Mucosa of stomach (tissue), 1 donor: ENCODE measurements around the gene SMOC2.

Experiments
- H3K27me3 ChIP-seq: one replicate; pipeline ENCODE4 v1.7.0; 2013; ENCODE audit warnings: mild to moderate bottlenecking, low read length; ENCODE audit not compliant: control insufficient read depth, insufficient read depth
- H3K36me3 ChIP-seq: one replicate; pipeline ENCODE4 v1.7.0; 2013; ENCODE audit warnings: low read length; ENCODE audit not compliant: control insufficient read depth, insufficient read depth
- H3K4me1 ChIP-seq: one replicate; pipeline ENCODE4 v1.7.0; 2013; ENCODE audit warnings: mild to moderate bottlenecking, low read length; ENCODE audit not compliant: control insufficient read depth, insufficient read depth
- H3K4me3 ChIP-seq: one replicate; pipeline ENCODE4 v1.7.0; 2013; ENCODE audit warnings: low read length
- H3K9ac ChIP-seq: one replicate; pipeline ENCODE4 v1.7.0; 2013; ENCODE audit warnings: mild to moderate bottlenecking, low read length, moderate library complexity
- H3K9me3 ChIP-seq: one replicate; pipeline ENCODE4 v1.7.0; 2013; ENCODE audit warnings: mild to moderate bottlenecking, low read length, moderate library complexity; ENCODE audit not compliant: control insufficient read depth
- donor health status: Pancreatic carcinoma.

The SMOC2 gene

DNA sequence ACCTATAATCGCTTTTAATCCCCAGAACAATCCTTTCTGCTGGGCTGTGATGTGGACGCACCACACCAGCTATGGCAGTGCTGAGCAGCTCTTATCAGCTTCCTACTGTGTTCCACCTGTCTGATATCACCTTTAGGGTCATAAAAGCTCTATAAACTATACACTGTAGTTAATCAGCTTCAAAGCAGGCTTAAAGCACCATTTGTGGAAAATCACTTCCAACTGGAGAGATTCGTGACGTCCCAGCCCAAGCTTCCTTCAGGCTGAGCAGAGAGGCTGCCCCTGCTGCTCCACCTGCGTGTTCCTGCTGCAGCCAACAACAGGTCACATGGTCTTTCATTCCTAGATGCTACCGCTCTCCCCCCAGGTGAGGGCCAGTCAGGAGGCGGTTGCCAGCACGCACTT is 156.5 kb downstream of the SMOC2 start:
- H3K9me3 ChIP-seq: no peaks in the 10 kb centered on the region
- no peaks in the 10 kb centered on the region for H3K27me3 ChIP-seq
- H3K4me3 ChIP-seq: no peak overlapping the region
- no peaks in the 10 kb centered on the region for H3K36me3 ChIP-seq
- H3K9ac ChIP-seq: no peak overlapping the region
- H3K4me1 ChIP-seq: no peaks in the 10 kb centered on the region

DNA sequence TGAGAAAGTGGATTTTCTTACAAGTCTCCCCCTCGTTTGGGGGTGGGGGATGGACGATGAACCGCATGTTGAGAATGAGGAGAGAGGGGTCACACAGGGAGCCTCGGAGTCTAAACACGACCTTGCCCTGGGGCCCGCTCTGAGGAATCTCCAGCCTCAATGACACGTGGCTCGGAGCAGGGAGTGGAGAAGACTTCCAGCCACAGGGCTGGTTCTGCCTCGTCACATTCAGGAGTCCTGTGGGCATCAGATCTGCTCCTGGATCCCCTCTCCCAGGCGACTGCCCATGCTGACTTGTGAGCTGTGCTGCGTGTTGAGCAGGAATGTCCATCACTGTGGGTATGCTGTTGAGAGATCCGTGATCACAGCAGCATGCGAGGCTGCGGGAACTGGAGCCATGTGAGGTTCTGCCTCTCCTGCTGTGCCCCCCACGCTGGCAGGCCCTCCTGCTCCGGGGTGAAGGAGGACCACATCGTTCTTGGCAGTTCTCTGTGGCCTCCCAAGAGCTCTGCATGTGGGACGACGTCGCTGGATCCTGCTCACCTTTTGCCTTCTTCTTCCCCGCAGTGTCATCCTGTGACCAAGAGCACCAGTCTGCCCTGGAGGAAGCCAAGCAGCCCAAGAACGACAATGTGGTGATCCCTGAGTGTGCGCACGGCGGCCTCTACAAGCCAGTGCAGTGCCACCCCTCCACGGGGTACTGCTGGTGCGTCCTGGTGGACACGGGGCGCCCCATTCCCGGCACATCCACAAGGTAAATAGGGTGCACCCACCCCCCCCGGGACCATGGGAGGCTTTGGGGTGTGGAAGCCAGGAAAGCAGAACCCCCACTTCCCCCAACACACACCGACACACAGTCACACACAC is 157.5 kb downstream of the SMOC2 start:
- Histone ChIP-seq H3K36me3 (no peaks in the 10 kb centered on the region), H3K27me3 (no peaks in the 10 kb centered on the region), H3K9me3 (no peaks in the 10 kb centered on the region), H3K4me3 (no peak overlapping the region), H3K4me1 (no peaks in the 10 kb centered on the region), H3K9ac (no peak overlapping the region)

DNA sequence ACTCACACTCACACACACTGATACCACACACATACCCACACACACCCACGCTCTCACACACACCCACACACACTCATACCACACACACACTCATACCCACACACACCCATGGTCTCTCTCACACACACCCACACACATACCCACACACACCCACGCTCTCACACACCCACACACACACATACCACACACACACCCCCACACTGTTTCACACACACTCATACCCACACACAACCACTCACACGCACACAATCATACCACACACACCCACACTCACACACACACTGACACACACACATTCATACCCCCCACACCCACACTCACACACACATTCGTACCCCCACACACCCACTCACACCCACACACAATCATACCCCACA is 158.1 kb downstream of the SMOC2 start:
- Histone ChIP-seq H3K4me1 (no peaks in the 10 kb centered on the region), H3K9me3 (no peaks in the 10 kb centered on the region), H3K9ac (no peak overlapping the region), H3K36me3 (no peaks in the 10 kb centered on the region), H3K4me3 (no peak overlapping the region), H3K27me3 (no peaks in the 10 kb centered on the region)

DNA sequence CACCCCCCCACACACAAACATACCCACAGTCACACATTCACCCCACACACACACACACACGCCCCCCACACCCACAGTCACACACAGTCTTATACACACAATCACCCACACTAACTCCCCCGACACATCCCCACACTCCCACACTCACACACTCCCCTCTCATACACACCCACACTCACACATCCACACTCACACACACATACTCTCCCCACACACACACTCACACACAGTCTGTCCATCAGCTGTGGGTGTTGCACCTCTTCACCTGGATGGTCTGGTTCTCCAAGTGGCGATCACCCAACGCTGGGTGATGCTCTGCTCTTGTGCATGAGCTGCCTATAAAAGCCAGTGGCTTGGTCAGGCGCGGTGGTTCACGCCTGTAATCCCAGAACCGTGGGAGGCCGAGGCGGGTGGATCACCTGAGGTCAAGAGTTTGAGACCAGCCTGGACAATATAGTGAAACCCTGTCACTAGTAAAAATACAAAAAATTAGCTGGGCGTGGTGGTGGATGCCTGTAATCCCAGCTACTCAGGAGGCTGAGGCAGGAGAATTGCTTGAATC is 158.9 kb downstream of the SMOC2 start:
- H3K4me1 ChIP-seq: no peaks in the 10 kb centered on the region
- no peaks in the 10 kb centered on the region for H3K9me3 ChIP-seq
- no peaks in the 10 kb centered on the region for H3K36me3 ChIP-seq
- no peaks in the 10 kb centered on the region for H3K27me3 ChIP-seq
- H3K9ac ChIP-seq: no peak overlapping the region
- H3K4me3 ChIP-seq: no peak overlapping the region

DNA sequence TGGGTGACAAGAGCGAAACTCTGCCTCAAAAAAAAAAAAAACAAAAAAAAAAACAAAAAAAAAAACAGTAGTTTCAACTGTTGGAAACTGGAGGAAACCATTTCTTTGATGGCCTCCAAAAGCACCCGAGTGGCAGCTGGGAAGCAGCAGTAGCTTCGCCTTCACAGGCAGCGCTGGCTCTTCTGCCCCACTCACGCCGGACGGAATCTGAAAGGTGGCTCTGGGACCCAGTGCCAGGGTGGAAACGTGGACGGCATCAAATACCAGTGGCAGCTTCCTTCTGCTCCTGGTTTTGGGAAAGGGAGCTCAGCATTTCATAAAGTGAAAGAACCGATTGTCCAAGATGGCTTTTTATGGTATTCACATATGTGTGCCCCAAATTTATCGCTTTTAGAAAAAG is 159.4 kb downstream of the SMOC2 start:
- no peaks in the 10 kb centered on the region for H3K4me1 ChIP-seq
- H3K4me3 ChIP-seq: no peak overlapping the region
- H3K36me3 ChIP-seq: no peaks in the 10 kb centered on the region
- H3K27me3 ChIP-seq: no peaks in the 10 kb centered on the region
- no peak overlapping the region for H3K9ac ChIP-seq
- no peaks in the 10 kb centered on the region for H3K9me3 ChIP-seq

DNA sequence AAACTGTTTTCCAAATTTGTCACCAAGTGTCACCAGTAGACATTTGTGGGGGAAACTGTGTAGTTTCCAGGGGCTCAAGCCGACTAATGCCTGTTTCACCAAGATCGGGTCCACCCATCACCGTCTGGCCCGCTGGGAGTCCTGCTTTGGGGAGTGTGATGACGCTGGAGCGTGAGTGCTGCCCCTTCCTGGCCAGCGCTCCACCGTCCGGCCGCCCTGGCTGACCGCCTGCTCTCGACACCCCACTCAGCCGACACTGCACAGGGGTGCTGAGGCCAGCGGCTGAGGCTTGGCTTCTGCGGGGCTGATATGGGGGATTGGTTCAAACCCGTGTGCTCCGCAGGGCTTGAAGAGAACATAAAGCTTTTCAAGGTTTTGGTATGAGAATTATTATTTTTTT is 160.1 kb downstream of the SMOC2 start:
- Histone ChIP-seq H3K4me3 (no peak overlapping the region), H3K9me3 (no peaks in the 10 kb centered on the region), H3K4me1 (no peaks in the 10 kb centered on the region), H3K9ac (no peak overlapping the region), H3K36me3 (no peaks in the 10 kb centered on the region), H3K27me3 (no peaks in the 10 kb centered on the region)

DNA sequence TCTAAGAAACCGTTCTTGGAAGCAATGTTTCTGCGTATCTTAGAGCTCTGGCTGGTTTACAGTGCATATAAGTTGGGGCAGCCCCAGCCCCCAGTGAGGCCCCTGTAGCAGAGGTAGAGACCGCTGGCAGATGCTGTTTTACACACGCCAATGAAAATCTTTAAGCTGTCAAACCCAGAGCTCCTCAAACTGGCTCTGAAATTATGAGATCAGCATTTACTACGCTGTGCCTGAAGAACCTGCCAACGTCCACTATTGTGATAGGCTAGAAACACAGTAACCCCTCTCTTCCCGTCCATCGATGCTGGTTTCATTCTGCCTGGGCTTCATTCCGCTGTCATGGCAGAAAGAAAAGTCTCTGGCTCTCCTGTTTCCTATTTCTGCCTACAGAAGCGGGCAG is 160.6 kb downstream of the SMOC2 start:
- no peak overlapping the region for H3K4me3 ChIP-seq
- H3K9ac ChIP-seq: no peak overlapping the region
- no peaks in the 10 kb centered on the region for H3K36me3 ChIP-seq

DNA sequence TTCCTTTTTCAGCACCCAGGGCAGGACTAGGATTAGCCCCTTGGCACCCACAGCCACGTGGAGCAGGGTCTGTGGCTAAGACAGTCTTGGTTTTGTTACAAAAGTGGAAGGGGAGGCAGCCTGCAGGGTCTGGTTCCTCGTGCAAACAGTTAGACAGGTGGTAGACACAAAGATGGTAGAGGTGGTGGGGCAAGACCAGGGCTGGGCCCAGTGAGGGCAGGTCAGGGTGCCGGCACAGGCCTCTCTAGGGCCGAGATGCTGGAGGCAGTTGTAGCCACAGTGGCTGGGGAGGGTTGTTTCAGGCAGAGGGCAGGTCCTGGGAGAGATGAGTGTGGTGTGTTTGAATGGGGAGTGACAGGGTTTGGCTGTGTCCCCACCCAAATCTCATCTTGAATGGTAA is 161.6 kb downstream of the SMOC2 start:
- no peaks in the 10 kb centered on the region for H3K27me3 ChIP-seq
- no peak overlapping the region for H3K9ac ChIP-seq
- H3K4me1 ChIP-seq: no peaks in the 10 kb centered on the region
- no peak overlapping the region for H3K4me3 ChIP-seq
- H3K36me3 ChIP-seq: no peaks in the 10 kb centered on the region
- no peaks in the 10 kb centered on the region for H3K9me3 ChIP-seq

More for the DNA sequence above, 160.6 kb downstream of the SMOC2 start:
- no peaks in the 10 kb centered on the region for H3K4me1 ChIP-seq
- H3K27me3 ChIP-seq: no peaks in the 10 kb centered on the region
- no peaks in the 10 kb centered on the region for H3K9me3 ChIP-seq

DNA sequence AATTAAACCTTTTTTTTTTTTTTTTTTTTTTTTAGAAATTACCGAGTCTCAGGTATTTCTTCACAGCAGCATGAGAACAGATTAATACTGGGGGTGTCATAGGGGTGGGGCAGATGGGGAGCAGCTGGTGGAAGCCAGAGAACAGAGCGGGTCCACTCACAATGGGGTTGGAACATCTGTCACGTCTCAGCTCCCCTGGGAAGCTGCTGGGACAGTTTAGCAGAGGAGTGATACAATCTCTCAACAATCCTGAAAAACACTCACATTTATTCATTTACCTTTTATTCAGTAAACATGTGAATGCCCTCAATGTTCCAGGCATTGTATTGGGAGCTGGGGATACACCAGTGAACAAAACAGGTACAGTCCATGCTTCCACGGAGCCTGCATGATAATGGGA is 162.2 kb downstream of the SMOC2 start:
- no peaks in the 10 kb centered on the region for H3K27me3 ChIP-seq
- H3K9ac ChIP-seq: no peak overlapping the region
- no peak overlapping the region for H3K4me3 ChIP-seq

DNA sequence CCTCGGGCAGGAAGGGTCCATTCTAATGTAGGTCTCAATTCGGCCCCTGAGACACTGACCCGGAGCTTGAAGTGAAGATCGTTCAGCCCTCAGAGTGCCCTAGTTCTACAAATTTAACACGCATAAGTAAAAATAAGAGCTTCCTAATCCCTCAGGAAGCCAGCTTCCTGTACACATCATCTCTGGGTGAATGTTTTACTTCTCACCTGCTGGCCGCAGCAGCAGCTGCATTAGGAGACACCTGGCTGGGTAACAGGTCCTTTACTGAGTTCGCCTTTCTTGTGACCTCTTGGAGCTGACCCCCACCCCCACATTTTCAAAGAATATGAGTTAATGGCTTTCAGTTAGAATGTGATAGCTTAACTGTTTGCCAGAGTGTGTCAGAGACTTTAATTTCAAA is 165.0 kb downstream of the SMOC2 start:
- no peaks in the 10 kb centered on the region for H3K27me3 ChIP-seq
- H3K4me3 ChIP-seq: no peak overlapping the region
- H3K36me3 ChIP-seq: no peaks in the 10 kb centered on the region
- no peaks in the 10 kb centered on the region for H3K9me3 ChIP-seq
- no peak overlapping the region for H3K9ac ChIP-seq
- no peaks in the 10 kb centered on the region for H3K4me1 ChIP-seq

More for the DNA sequence above, 162.2 kb downstream of the SMOC2 start:
- H3K36me3 ChIP-seq: no peaks in the 10 kb centered on the region
- H3K4me1 ChIP-seq: no peaks in the 10 kb centered on the region
- no peaks in the 10 kb centered on the region for H3K9me3 ChIP-seq

DNA sequence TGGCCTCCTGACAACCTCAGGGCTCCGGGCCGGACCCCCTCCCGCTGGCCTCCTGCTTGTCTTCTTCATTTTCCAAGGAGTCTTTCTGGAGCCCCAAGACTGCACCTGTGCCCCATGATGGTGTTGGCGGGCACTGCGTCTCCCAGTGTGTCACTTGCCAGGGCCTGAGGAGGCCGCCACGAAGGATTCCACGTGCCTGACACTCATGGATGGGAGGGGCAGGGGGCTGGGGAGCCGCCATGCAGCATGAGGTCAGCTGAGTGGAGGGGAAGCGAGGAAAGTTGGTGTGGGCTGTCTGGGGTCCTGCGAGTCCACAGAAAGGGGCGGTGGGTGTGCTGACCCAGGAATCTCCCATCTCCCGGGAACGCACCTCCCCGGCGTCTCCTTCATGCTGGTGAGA is 165.7 kb downstream of the SMOC2 start:
- no peaks in the 10 kb centered on the region for H3K9me3 ChIP-seq
- H3K27me3 ChIP-seq: no peaks in the 10 kb centered on the region
- no peak overlapping the region for H3K4me3 ChIP-seq
- H3K9ac ChIP-seq: no peak overlapping the region
- H3K36me3 ChIP-seq: no peaks in the 10 kb centered on the region
- H3K4me1 ChIP-seq: no peaks in the 10 kb centered on the region

DNA sequence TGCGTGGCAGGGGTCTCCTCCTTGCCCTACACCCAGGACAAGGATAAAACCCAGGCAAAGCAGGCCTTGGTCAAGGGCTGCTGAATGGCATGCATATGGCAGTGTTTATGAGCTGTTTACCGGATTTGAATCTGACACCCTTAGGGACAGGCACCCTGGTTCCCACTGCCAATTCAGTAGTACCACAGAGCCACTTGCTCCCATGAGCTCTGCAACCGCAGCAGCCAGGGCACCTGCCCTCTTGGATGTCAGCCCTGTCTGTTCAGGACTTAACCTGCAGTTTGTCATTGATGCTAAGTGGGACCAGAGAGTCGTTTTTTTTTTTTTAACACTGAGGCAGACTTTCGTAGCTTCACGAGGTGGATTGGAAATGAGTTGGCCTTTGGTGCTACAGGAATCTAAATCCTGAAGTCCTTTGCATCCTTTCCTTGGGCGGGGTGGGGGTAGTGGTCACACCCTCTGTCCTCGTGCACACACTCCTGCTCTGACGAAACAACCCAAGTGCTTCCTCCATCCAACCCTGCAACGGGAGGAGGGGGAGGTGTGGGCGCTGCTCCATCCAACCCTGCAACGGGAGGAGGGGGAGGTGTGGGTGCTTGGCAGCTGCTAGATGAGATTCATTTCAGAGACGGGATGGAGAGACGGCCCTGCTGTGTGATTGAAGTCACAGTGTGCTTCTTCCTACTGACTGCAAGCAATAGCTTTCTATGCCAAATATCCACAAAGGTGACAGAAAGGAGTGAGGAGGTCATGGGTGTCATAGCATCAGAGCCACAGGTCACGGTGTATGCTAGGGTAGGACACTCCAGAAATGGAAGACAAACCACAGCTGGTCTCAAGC is 166.5 kb downstream of the SMOC2 start:
- no peaks in the 10 kb centered on the region for H3K9me3 ChIP-seq
- no peaks in the 10 kb centered on the region for H3K4me1 ChIP-seq
- no peaks in the 10 kb centered on the region for H3K36me3 ChIP-seq
- H3K4me3 ChIP-seq: no peak overlapping the region
- no peak overlapping the region for H3K9ac ChIP-seq
- no peaks in the 10 kb centered on the region for H3K27me3 ChIP-seq
